Keratinocyte (primary cell): ENCODE measurements around the gene SLC15A4. TPM values are rescaled to one million over a fixed set of nuclear protein-coding genes. Genes with fewer than 3 reads are reported as not detected.

Experiments
- DNase-seq: peaks from one replicate; pipeline ENCODE4 v3.0.0-alpha.2; 2011; ENCODE audit warnings: low read depth, missing footprints, low spot score
- FAIRE-seq: peaks from 2 replicates; lab custom pipeline; 2011; peaks lifted over from hg19 to GRCh38; lab: Jason Lieb, UNC
- H2AFZ ChIP-seq: 2 replicates; pipeline ENCODE4 v1.6.0; 2012; ENCODE audit warnings: low read length, control low read depth, inconsistent platforms; ENCODE audit not compliant: control insufficient read depth
- H3K27ac ChIP-seq: 2 replicates; pipeline ENCODE4 v1.5.1; 2011; ENCODE audit warnings: low read length; ENCODE audit not compliant: control insufficient read depth, insufficient read depth
- H3K27me3 ChIP-seq: 3 replicates; pipeline ENCODE4 v1.6.0; 2011; ENCODE audit warnings: low read length; ENCODE audit not compliant: control insufficient read depth, insufficient read depth; ENCODE audit errors: extremely low read depth
- H3K36me3 ChIP-seq, 2 experiments: 2 replicates in 1 of 2; 3 replicates in 1 of 2; pipeline ENCODE4 v1.5.1; 2011; ENCODE audit warnings: low read length in 2 of 2, mild to moderate bottlenecking in 1 of 2; ENCODE audit not compliant: control insufficient read depth in 2 of 2, insufficient read depth in 2 of 2; ENCODE audit errors: extremely low read depth in 1 of 2
- H3K4me1 ChIP-seq: 3 replicates; pipeline ENCODE4 v1.5.1; 2011; ENCODE audit warnings: low read length; ENCODE audit not compliant: control insufficient read depth, insufficient read depth; ENCODE audit errors: extremely low read depth
- H3K4me2 ChIP-seq: 3 replicates; pipeline ENCODE4 v1.6.0; 2011; ENCODE audit warnings: low read depth, low read length; ENCODE audit not compliant: control insufficient read depth, insufficient read depth; ENCODE audit errors: extremely low read depth
- H3K4me3 ChIP-seq, 3 experiments: fragments of 200-600 bp in 1 of 3; sonication (generic) in 1 of 3; 2 replicates in 2 of 3; 3 replicates in 1 of 3; pipeline ENCODE4 v1.5.1; 2011 to 2016; ENCODE audit warnings: low read length in 3 of 3, mild to moderate bottlenecking in 3 of 3, control low read depth in 2 of 3, inconsistent platforms in 1 of 3, low read depth in 1 of 3, mixed read lengths in 1 of 3, mixed run types in 1 of 3, moderate library complexity in 1 of 3; ENCODE audit not compliant: control insufficient read depth in 2 of 3, insufficient read depth in 2 of 3; ENCODE audit errors: extremely low read depth in 1 of 3
- H3K79me2 ChIP-seq: 2 replicates; pipeline ENCODE4 v1.6.0; 2012; ENCODE audit warnings: low read length; ENCODE audit not compliant: control insufficient read depth, insufficient read depth
- H3K9ac ChIP-seq: 3 replicates; pipeline ENCODE4 v1.6.0; 2011; ENCODE audit warnings: low read length; ENCODE audit not compliant: control insufficient read depth, insufficient read depth; ENCODE audit errors: extremely low read depth
- H3K9me1 ChIP-seq: 3 replicates; pipeline ENCODE4 v1.6.0; 2011; ENCODE audit warnings: low read length; ENCODE audit not compliant: control insufficient read depth, insufficient read depth; ENCODE audit errors: extremely low read depth
- H3K9me3 ChIP-seq: 2 replicates; pipeline ENCODE4 v1.5.1; 2012; ENCODE audit warnings: low read depth, low read length; ENCODE audit not compliant: control insufficient read depth
- H4K20me1 ChIP-seq: 3 replicates; pipeline ENCODE4 v1.6.0; 2011; ENCODE audit warnings: low read length; ENCODE audit not compliant: control insufficient read depth, insufficient read depth; ENCODE audit errors: extremely low read depth
- CTCF ChIP-seq, 3 experiments: IDR thresholded peaks in 1 of 3; conservative IDR thresholded peaks in 1 of 3; optimal IDR thresholded peaks in 1 of 3; 2 replicates in 2 of 3; 3 replicates in 1 of 3; pipeline versions ENCODE3 to v1.5.1; 2011; ENCODE audit warnings: low read length in 3 of 3, mild to moderate bottlenecking in 3 of 3, moderate library complexity in 2 of 3, control low read depth in 1 of 3, inconsistent platforms in 1 of 3; ENCODE audit not compliant: insufficient read depth in 2 of 3; ENCODE audit errors: extremely low read depth in 1 of 3
- EZH2 ChIP-seq: IDR thresholded peaks from one replicate; pipeline ENCODE4 v1.6.1; 2012; ENCODE audit warnings: inconsistent platforms, mild to moderate bottlenecking, low read length, moderate library complexity
- dilution Hi-C: fragments of 300-500 bp; cut with MboI; formaldehyde crosslinking; loops from one replicate; pipeline ENCODE4 v1.7.0; 2020; ENCODE audit warnings: low sequenced_read_pairs; ENCODE audit not compliant: extremely low pct_ligation_motif_present
- polyA plus RNA-seq, 5 experiments: library from polyadenylated mRNA; depleted of rRNA in 3 of 5; stranded (reverse) in 3 of 5; stranded (forward) in 1 of 5; unstranded in 1 of 5; fragments of >200 nt; gene quantifications; 1 replicate in 1 of 5; 2 replicates in 3 of 5; 3 replicates in 1 of 5; pipeline versions ENCODE4 v1.2.1 to v1.2.3, GENCODE V29; 2011 to 2012; ENCODE audit warnings: missing spikeins in 2 of 5, low read depth in 1 of 5, low replicate concordance in 1 of 5

Gene SLC15A4
- polyA plus RNA-seq, 1 donor (not counting 4 experiments of a cell fraction or from before 2014, with no cell fraction given), result 39.3 TPM

GRCh38 chr12:128743916-128744315 lies 79.8 kb downstream of the SLC15A4 start:
- DNase-seq, result no peak
- no peak overlapping the region for H3K27ac ChIP-seq
- TF ChIP-seq CTCF (optimal IDR thresholded peaks at IDR 0.05 in 1 of 3, IDR thresholded peaks at IDR 0.05 in 1 of 3, conservative IDR thresholded peaks at IDR 0.05 in 1 of 3; ENCODE audit: extremely low read depth in 1 of 3, insufficient read depth in 2 of 3, low read length in 3 of 3), result no peak
- no peak for TF ChIP-seq EZH2
- dilution Hi-C loops, result no loop called here
- no peak overlapping the region for H3K9ac ChIP-seq
- H3K4me1 ChIP-seq, result no peaks in the 10 kb centered on the region
- H3K9me3 ChIP-seq, result no peaks in the 10 kb centered on the region
- no peak overlapping the region for H2AFZ ChIP-seq
- no peaks in the 10 kb centered on the region for H3K27me3 ChIP-seq
- no peaks in the 10 kb centered on the region for H4K20me1 ChIP-seq
- no peaks in the 10 kb centered on the region for H3K79me2 ChIP-seq
- no peak for FAIRE-seq
- H3K4me2 ChIP-seq, result no peak overlapping the region
- H3K36me3 ChIP-seq, result no peaks in the 10 kb centered on the region
- H3K9me1 ChIP-seq, result no peaks in the 10 kb centered on the region
- H3K4me3 ChIP-seq, result no peak overlapping the region

Other genes with a start within 250 kb of the SLC15A4 start
- not detected in 3 replicates for gene GLT1D1, start 29.5 kb upstream of the SLC15A4 start, polyA plus RNA-seq